Epithelial cell of proximal tubule (primary cell): ENCODE data around the gene CCDC7. TPM values are rescaled to one million over a fixed set of nuclear protein-coding genes. Genes with fewer than 3 reads are reported as not detected.

Experiments used
- DNase-seq: peaks from one replicate; pipeline ENCODE4 v3.0.0-alpha.2; 2011; ENCODE audit warnings: low read depth
- H3K4me3 ChIP-seq: 2 replicates; pipeline ENCODE4 v1.5.1; 2011; ENCODE audit warnings: low read depth, mild to moderate bottlenecking, low read length
- CTCF ChIP-seq: conservative IDR thresholded peaks from 2 replicates; pipeline ENCODE4 v1.5.1; 2012; ENCODE audit warnings: low read depth, mild to moderate bottlenecking, low read length
- total RNA-seq: library from RNA; depleted of rRNA; stranded (reverse); fragments of >200 nt; gene quantifications from 2 replicates; pipeline ENCODE4 v1.2.3, GENCODE V29; 2015

The CCDC7 gene
- total RNA-seq, 1 donor from 2014 or later: 1.3 TPM

- no peak for DNase-seq
- H3K4me3 ChIP-seq: no peak overlapping the region
- no peak for TF ChIP-seq CTCF
Observed at GRCh38 chr10:32846974-32847373, 401.0 kb downstream of the CCDC7 start.

- no peak for DNase-seq
- H3K4me3 ChIP-seq: no peak overlapping the region
- TF ChIP-seq CTCF: no peak
Observed at GRCh38 chr10:32851301-32851700, 405.4 kb downstream of the CCDC7 start.

DNA sequence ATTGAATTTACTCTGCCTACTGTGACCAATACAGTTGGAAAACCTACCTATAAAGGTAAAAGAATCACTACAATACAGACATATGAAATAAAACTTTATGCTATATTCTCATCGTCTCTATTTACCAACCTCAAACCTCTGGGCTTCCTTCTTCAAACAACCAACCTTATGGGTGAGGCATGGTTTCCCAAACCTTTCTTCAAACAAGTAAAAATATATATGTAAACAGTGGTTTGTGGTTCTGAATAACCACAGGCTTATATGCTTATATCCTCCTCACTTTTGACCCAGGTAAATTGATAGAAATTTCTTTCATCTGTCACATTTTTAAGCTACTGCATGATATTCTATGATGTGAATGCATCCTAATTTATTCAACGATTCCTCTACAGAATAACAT lies 408.5 kb downstream of the CCDC7 start:
- no peak for DNase-seq
- TF ChIP-seq CTCF: no peak
- H3K4me3 ChIP-seq: no peak overlapping the region

DNA sequence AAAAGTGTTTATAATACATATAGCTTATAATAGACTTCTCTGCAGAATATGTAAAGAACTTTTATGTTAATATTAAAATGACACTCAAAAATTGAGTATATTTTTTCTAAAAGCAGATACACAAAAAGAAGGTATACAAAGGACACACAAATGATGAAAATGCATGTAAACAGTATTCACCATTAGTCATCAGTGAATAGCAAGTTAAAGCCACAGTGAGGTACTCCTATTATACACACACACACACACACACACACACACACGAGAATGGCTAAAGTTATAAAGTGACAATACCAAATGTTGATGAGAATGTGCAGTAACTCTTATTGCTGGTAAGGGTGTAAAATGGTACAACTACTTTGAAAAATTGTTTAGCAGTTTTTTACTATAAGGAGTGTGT lies 419.2 kb downstream of the CCDC7 start:
- H3K4me3 ChIP-seq: no peak overlapping the region
- no peak for TF ChIP-seq CTCF
- DNase-seq: no peak

GRCh38 chr10:32877915-32878314 lies 432.0 kb downstream of the CCDC7 start:
- H3K4me3 ChIP-seq: no peak overlapping the region
- no peak for TF ChIP-seq CTCF
- DNase-seq: no peak

DNA sequence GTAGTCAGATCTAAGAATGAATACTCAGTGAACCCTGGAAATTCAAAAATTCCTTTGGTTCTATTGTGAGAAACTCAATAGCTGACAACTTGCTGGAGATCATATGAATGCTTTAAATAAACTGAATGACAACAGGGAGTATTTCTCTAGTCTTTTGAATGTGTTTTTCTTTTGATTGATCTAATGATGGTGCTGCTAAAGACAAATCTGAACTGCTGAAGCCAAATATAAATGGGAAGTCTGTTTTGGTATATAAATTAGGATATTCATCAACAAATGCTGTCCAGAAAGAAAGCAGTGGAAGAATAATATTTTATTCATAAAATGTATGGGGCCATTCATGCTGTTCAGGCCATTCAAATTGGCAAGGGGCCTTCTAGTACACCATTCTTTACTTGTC lies 432.7 kb downstream of the CCDC7 start:
- H3K4me3 ChIP-seq: no peak overlapping the region
- no peak for DNase-seq
- no peak for TF ChIP-seq CTCF

DNA sequence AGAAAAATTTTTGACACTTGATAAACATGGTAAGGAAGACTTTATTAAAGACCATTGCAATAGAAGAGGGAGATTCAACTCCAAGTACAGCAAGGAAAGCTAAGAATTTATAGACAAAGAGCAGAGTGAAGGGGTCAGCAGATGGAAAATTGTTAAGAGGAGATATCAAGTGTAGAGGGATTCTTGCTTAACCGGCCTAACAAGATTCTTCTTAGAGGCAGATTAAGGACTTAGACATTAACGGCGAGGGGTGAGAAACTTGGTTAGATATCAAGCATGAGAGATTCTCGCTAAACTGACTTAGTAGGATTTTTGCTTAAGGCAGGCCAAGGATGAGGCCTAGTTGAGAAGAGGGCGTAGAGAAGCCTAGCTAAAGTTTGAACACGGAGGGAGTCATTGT lies 436.1 kb downstream of the CCDC7 start:
- no peak for TF ChIP-seq CTCF

More for the DNA sequence above, 436.1 kb downstream of the CCDC7 start:
- no peak overlapping the region for H3K4me3 ChIP-seq
- no peak for DNase-seq
